Esophagus muscularis mucosa (tissue), 3 donors: ENCODE data around the gene TTLL5.

ENCODE experiments used
- POLR2AphosphoS5 ChIP-seq, 2 donors: sonication (generic); formaldehyde crosslinking; IDR thresholded peaks; one replicate each; pipeline ENCODE4 v1.6.1; 2017; ENCODE audit warnings: antibody characterized with exemption in 2 of 2
- TF ChIP-seq, protein P1 (sequence below), 3 experiments: fragments of 200-600 bp in 2 of 3; fragments of 450-650 bp in 1 of 3; sonication (generic) in 2 of 3; IDR thresholded peaks; one replicate each; pipeline ENCODE4 v1.5.1; 2017 to 2019; ENCODE audit warnings: antibody characterized with exemption in 3 of 3, mild to moderate bottlenecking in 2 of 3, moderate library complexity in 1 of 3

DNA sequence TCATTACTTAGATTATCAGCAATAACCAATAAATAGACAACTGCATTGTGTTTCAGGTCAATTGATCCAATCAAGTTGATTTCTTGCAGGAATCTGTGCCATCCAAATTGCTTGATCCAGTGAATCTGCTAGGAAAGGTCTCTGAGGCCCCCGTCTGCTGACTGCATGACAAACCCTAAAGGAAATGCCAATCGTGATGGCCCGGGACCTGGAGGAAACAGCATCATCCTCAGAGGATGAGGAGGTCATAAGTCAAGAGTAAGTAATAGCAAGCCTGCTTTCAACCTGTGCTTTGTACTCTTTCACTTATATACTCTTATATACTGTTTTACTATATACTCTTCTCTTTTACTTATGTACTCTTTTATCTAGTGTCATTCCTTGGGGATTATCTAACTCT is 1.9 kb downstream of the TTLL5 start:
- TF ChIP-seq, protein P1, sequence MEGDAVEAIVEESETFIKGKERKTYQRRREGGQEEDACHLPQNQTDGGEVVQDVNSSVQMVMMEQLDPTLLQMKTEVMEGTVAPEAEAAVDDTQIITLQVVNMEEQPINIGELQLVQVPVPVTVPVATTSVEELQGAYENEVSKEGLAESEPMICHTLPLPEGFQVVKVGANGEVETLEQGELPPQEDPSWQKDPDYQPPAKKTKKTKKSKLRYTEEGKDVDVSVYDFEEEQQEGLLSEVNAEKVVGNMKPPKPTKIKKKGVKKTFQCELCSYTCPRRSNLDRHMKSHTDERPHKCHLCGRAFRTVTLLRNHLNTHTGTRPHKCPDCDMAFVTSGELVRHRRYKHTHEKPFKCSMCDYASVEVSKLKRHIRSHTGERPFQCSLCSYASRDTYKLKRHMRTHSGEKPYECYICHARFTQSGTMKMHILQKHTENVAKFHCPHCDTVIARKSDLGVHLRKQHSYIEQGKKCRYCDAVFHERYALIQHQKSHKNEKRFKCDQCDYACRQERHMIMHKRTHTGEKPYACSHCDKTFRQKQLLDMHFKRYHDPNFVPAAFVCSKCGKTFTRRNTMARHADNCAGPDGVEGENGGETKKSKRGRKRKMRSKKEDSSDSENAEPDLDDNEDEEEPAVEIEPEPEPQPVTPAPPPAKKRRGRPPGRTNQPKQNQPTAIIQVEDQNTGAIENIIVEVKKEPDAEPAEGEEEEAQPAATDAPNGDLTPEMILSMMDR (IDR thresholded peaks at IDR 0.05), result no peak
- no peak for TF ChIP-seq POLR2AphosphoS5 (IDR thresholded peaks at IDR 0.05)
